CD4-positive, alpha-beta T cell treated with Interleukin-17A for 1 hour (primary cell): ENCODE measurements around the gene TIGD7.
"Not testable (repeated sequence)": the region's sequence is repeated elsewhere in the genome, so short reads cannot be mapped to it uniquely, and the experiment has no call there.

Source experiments
- DNase-seq: peaks from one replicate; pipeline ENCODE4 v3.0.0-alpha.2; 2020

Gene TIGD7

GRCh38 chr16:3282103-3282729 is 23.0 kb downstream of the TIGD7 start:
- no peak for DNase-seq

GRCh38 chr16:3281222-3281820 is 23.9 kb downstream of the TIGD7 start:
- no peak for DNase-seq

GRCh38 chr16:3276679-3277078 is 28.6 kb downstream of the TIGD7 start:
- DNase-seq: no peak

GRCh38 chr16:3274947-3275346 is 30.3 kb downstream of the TIGD7 start:
- no peak for DNase-seq

- no peak for DNase-seq
These were observed 30.7 kb downstream of the TIGD7 start for GRCh38 chr16:3274490-3274889.

GRCh38 chr16:3271281-3271680 is 33.9 kb downstream of the TIGD7 start:
- DNase-seq: not testable (repeated sequence)

DNA sequence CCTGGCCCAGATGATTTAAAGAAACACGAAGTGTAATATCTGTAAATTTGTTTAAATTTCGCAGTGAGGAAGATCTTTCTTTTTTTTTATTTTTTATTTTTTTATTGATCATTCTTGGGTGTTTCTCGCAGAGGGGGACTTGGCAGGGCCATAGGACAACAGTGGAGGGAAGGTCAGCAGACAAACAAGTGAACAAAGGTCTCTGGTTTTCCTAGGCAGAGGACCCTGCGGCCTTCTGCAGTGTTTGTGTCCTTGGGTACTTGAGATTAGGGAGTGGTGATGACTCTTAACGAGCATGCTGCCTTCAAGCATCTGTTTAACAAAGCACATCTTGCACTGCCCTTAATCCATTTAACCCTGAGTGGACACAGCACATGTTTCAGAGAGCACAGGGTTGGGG is 34.5 kb downstream of the TIGD7 start:
- DNase-seq: not testable (repeated sequence)

- DNase-seq: no peak
These were observed 36.9 kb downstream of the TIGD7 start for GRCh38 chr16:3268294-3268693.

GRCh38 chr16:3266873-3267537 is 38.2 kb downstream of the TIGD7 start:
- peak; percentile 44 for DNase-seq

DNA sequence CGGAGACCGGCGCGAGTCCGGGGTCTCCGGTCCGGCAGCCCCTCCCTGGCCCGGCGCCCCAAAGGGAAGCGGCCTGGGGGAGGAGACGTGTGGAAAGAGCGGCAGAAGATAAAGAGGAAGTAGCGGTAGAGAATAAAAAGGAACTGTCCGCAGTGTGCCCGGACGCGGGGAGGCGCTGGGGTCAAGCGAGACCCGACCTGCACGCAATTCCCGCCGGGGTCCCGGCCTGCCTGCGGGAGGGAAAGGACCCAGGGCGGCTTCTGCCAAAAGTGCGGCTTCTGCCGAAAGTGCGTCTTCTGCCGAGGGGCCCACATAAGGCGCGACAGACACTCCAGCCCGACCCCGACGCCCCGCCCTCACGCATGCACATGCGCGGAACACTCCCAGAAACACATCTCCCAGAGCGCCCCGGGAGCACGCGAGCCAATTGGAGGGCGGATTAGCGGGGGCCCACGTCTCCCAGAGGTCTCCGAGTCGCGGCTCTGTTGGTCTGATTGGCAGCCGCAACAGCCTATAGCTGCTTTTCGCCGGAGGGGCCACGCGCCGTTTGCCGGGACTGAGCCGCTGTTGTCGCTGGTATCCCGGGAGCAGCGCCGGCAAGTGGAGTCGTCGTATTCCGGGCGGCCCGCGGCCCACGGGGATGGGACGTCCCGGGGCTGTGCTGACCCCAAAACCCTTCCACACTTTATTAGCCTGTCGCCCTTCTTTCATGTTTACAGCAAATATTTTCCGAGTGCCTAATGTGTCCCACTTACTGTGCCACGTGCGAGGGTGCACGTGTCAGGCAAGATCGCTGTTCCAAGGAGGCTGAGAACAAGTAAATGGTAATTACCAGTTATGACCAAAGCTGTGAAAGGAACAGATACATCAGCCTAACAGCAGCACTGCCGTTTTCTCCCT is 40.8 kb downstream of the TIGD7 start:
- peak; percentile 98 for DNase-seq

- DNase-seq: no peak
These were observed 42.7 kb downstream of the TIGD7 start for GRCh38 chr16:3262517-3262916.

DNA sequence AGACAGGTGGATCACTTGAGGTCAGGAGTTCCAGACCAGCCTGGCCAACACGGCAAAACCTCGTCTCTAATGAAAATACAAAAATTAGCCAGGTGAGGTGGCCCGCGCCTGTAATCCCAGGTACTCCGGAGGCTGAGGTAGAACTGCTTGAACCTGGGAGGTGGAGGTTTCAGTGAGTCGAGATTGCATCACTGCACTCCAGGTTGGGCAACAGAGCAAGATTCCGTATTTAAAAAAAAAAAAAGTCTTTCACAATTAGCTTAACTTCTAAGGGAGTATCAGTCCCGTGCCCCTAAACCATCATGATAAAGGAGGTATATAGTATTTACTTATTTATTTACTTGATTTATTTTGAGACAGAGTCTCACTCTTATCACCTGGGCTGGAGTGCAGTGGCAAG is 45.4 kb downstream of the TIGD7 start:
- no peak for DNase-seq

DNA sequence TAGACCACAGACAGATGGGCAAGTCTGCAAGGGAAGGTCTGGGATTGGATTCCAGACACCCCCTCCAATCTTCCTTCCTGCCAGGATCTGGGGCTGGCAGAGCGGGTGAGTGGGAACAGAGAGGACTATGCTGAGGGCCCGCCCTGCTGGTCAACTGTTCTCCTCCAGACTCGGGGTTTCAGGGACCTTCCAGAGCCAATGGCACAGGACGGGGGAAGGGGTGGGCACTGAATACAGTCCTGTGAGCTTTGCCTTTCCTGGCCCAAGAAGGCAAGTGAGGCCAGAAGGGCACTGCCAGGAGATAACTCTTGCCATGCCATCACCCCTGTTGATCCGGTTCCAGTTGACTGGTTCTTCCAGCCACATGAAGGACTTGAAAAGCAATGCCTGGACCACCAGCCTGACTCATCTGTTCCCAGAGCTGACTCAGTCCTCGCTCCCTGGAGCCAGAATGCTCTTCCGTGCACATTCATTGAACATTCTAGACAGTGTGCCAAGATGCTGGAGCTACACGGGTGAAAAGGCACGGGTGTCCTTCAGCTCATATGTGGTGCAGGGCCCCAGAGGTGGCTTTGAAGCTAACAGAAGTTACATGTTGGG is 48.3 kb downstream of the TIGD7 start:
- DNase-seq: no peak

DNA sequence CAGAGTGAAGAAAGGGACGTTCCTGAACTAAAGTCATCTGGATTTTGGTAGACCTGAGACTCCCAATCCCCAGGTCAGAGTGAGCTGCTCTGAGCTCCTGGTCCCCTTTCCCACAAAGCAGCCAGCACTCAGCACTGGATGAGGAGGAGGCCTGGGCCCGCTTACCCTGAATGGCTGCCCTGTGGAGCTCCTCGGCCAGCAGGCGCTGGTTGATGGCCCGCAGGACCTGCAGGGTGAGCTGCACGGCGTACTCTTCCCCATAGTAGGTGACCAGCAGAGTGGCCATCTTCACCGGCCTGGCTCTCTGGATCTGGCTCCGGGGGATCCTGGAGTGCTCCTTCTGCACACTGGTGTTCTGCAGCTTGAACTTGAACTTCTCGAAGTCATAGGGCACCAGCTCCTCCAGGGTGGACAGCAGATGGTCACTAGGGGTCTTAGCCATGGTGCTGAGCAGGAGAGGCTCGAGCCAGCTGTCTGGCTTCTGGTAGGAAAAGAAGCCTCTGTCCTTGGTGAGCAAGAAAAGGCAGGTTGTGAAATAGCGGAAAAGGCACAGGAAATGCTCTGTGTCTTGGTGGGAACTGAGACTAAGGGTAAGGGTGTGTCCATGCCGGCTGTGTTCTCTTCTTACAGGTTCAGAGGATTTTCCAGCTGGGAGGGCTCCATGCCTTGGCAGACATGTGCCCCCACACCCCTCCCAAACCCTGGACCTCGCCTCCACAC is 48.9 kb downstream of the TIGD7 start, which contains the start of gene MEFV:
MEFV (minus strand) TSS at position 488 of the 720 bp plus-strand sequence; CDS start at position 442, 46 bp downstream.
- DNase-seq: no peak

DNA sequence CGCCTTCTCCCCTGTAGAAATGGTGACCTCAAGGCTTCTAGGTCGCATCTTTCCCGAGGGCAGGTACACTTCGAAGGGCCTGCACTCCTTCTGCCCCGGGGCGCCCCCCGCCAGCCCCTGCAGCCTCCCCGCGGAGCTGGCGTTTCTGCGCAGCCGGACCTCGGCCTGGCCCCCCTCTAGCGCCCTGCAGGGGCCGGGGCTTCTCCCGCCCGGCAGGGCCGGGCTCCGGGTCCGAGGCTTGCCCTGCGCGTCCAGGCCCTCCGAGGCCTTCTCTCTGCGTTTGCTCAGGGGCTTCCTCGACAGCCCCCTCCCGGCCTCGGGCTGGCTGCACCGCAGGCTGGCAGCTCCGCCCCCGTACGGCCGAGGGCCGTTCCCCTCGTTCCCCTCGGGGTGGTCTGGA is 50.9 kb downstream of the TIGD7 start:
- DNase-seq: no peak

DNA sequence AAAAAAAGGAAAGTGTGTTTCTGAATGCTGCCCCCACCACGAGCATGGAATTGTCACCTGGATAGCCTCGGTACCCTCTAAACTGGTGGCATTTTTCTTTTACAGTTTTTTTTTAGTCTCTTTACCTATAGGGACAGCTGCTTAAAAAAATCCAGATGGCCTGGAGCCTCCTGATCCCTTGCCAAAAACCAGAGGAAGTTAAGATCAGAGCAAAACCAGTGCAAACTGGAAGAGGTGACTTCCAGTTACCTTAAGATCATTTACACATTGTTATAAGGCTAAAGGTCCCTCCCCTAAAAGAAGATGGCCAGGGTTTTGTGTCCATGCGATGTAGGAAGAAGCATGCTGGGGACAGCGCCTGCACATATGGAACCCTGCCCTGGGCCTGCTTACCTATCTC is 52.3 kb downstream of the TIGD7 start:
- no peak for DNase-seq

GRCh38 chr16:3249451-3249850 is 55.8 kb downstream of the TIGD7 start:
- no peak for DNase-seq

GRCh38 chr16:3249020-3249419 is 56.2 kb downstream of the TIGD7 start:
- no peak for DNase-seq
